ENCODE results near the gene LSG1.

DNA sequence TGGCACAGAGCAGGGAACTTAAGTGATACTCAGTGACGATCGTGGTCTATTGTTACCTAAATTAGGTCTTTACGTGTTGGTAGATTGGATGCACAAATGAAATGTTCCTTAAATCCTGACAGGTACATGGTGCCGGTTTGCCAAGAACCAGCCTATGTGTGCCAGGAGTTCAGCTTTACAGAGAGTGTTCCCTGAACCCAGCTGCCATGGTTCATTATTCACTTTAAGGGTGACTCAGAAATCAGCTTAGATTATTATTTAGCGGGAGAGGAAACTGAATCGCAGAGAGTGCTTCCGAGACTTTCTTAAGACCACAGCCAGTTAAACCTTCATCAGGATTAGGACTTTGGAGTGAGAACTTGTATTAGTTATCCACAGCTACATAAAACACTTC lies 35.2 kb upstream of the LSG1 start:
- TF ChIP-seq, protein P1, sequence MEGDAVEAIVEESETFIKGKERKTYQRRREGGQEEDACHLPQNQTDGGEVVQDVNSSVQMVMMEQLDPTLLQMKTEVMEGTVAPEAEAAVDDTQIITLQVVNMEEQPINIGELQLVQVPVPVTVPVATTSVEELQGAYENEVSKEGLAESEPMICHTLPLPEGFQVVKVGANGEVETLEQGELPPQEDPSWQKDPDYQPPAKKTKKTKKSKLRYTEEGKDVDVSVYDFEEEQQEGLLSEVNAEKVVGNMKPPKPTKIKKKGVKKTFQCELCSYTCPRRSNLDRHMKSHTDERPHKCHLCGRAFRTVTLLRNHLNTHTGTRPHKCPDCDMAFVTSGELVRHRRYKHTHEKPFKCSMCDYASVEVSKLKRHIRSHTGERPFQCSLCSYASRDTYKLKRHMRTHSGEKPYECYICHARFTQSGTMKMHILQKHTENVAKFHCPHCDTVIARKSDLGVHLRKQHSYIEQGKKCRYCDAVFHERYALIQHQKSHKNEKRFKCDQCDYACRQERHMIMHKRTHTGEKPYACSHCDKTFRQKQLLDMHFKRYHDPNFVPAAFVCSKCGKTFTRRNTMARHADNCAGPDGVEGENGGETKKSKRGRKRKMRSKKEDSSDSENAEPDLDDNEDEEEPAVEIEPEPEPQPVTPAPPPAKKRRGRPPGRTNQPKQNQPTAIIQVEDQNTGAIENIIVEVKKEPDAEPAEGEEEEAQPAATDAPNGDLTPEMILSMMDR (conservative IDR thresholded peaks at IDR 0.05), result no peak
- TF ChIP-seq ZFX (IDR thresholded peaks at IDR 0.05), result no peak

All from C4-2B (cell line).